Measurements from ENCODE around the gene TXNRD2.

DNA sequence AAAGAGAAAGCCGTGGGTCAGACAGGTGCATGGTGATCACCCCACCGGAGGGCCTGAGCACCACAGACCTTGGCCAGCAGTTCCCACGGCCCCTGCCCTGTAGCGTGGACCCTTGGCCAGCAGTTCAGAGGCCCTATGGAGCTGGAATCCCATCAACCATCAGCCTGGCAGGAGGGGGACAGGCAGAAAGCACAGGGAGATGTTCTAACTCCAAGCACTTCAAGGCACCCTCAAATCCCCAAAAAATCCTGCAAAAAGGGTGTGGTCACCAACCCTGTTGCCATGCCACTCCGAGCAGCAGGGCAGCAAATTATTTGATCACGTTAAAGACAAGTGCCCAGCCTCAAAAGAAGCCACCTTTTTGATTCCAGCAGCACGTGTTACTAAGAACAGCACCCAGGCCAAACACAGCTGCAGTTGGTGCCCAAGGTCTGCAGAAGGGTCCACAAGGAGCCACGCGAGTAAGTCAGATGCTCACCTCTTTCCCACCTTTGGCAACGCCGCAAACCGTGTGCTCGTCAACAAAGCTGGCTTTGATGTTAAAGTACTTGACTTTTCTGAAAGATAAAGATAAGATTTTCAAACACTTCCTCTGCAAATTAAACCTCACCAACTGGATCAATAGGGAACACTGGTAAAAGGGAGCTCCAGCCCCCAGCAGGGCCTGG is 26.2 kb downstream of the TXNRD2 start:
- TF ChIP-seq, protein P1, sequence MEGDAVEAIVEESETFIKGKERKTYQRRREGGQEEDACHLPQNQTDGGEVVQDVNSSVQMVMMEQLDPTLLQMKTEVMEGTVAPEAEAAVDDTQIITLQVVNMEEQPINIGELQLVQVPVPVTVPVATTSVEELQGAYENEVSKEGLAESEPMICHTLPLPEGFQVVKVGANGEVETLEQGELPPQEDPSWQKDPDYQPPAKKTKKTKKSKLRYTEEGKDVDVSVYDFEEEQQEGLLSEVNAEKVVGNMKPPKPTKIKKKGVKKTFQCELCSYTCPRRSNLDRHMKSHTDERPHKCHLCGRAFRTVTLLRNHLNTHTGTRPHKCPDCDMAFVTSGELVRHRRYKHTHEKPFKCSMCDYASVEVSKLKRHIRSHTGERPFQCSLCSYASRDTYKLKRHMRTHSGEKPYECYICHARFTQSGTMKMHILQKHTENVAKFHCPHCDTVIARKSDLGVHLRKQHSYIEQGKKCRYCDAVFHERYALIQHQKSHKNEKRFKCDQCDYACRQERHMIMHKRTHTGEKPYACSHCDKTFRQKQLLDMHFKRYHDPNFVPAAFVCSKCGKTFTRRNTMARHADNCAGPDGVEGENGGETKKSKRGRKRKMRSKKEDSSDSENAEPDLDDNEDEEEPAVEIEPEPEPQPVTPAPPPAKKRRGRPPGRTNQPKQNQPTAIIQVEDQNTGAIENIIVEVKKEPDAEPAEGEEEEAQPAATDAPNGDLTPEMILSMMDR (IDR thresholded peaks at IDR 0.05 in 2 of 3, conservative IDR thresholded peaks at IDR 0.05 in 1 of 3; ENCODE audit: borderline replicate concordance in 1 of 3, insufficient read depth in 1 of 3, low read depth in 2 of 3, low read length in 2 of 3), result no peak
- TF ChIP-seq POLR2AphosphoS5 (IDR thresholded peaks at IDR 0.05; ENCODE audit: low read depth, low read length), result no peak
- no peak for TF ChIP-seq CEBPB (IDR thresholded peaks at IDR 0.05; ENCODE audit: low read depth)
- TF ChIP-seq ZNF274 (IDR thresholded peaks at IDR 0.05; ENCODE audit: low read depth, low read length), result no peak
- TF ChIP-seq EZH2phosphoT487 (IDR thresholded peaks at IDR 0.05; ENCODE audit: borderline replicate concordance), result no peak
- TF ChIP-seq POLR2A (IDR thresholded peaks at IDR 0.05; ENCODE audit: borderline replicate concordance, extremely low read depth, insufficient read depth, insufficient read length), result no peak
- no peak for TF ChIP-seq EZH2 (IDR thresholded peaks at IDR 0.05)
- TF ChIP-seq, protein P2, sequence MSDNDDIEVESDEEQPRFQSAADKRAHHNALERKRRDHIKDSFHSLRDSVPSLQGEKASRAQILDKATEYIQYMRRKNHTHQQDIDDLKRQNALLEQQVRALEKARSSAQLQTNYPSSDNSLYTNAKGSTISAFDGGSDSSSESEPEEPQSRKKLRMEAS (IDR thresholded peaks at IDR 0.05), result no peak
- TF ChIP-seq EGR1 (IDR thresholded peaks at IDR 0.05; ENCODE audit: low read depth), result no peak
- no peak for TF ChIP-seq SRF (IDR thresholded peaks at IDR 0.05; ENCODE audit: low read depth)
- TF ChIP-seq, protein P3, sequence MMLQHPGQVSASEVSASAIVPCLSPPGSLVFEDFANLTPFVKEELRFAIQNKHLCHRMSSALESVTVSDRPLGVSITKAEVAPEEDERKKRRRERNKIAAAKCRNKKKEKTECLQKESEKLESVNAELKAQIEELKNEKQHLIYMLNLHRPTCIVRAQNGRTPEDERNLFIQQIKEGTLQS (IDR thresholded peaks at IDR 0.05), result no peak
- TF ChIP-seq CBX3 (IDR thresholded peaks at IDR 0.05; ENCODE audit: low read depth), result no peak
- TF ChIP-seq JUND (IDR thresholded peaks at IDR 0.05), result no peak

Measured in HCT116 (cell line).